Measurements from ENCODE around the gene LRIT1.

GRCh38 chr10:84241185-84241790 lies at the start of gene LRIT1:
- TF ChIP-seq EZH2 (IDR thresholded peaks at IDR 0.05), result no peak
- no peak for TF ChIP-seq POLR2AphosphoS5 (IDR thresholded peaks at IDR 0.05; ENCODE audit: borderline replicate concordance, low read depth, low read length)
- TF ChIP-seq FOXP2 (optimal IDR thresholded peaks at IDR 0.05; ENCODE audit: control extremely low read depth, extremely low read length, insufficient read depth), result no peak

Measured in SK-N-MC (cell line).